ENCODE data around the gene NID2.

GRCh38 chr14:52025310-52025709 lies 43.5 kb downstream of the NID2 start:
- TF ChIP-seq HCFC1 (IDR thresholded peaks at IDR 0.05; ENCODE audit: low read length) (no peak), CREM (IDR thresholded peaks at IDR 0.05; ENCODE audit: low read depth) (no peak)

Measured in GM12878 (cell line).